ENCODE data around the gene INVS.

Gene INVS

DNA sequence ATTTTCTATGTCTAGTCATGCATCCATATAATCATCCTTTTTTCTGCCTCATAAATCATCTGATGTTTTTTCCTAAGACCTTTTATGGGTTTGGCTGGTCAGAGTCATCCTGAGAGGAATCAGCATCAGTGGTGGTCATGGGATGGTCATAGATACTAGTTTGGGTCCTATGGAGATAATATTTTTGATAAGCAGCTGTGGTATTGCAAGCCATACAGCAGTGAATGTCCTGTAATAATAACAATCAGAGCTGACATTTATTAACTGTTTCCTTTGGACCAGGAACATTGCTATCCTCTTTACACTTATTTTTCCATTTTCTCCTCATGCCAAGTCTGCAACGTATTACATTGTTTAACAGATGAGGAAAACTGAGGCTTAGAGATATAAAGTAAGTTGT, 170.6 kb downstream of the INVS start:
- Histone ChIP-seq H3K27me3 (ENCODE audit: control insufficient read depth, insufficient read depth, low read length) (no peaks in the 10 kb centered on the region), H3K36me3 (ENCODE audit: control insufficient read depth, insufficient read depth, low read length) (no peaks in the 10 kb centered on the region), H3K27ac (ENCODE audit: low read depth, low read length) (no peak overlapping the region), H3K9me3 (ENCODE audit: control insufficient read depth, insufficient read depth, low read length) (no peaks in the 10 kb centered on the region), H3K4me1 (ENCODE audit: control insufficient read depth, insufficient read depth, low read length) (peaks cover 13% of the 10 kb centered on the region), H3K9ac (ENCODE audit: low read depth, low read length) (no peak overlapping the region), H3K4me3 (ENCODE audit: low read depth, low read length) (no peak overlapping the region)

GRCh38 chr9:100277166-100277979, 178.3 kb downstream of the INVS start:
- Histone ChIP-seq H3K4me1 (ENCODE audit: control insufficient read depth, insufficient read depth, low read length) (no peaks in the 10 kb centered on the region), H3K27me3 (ENCODE audit: control insufficient read depth, insufficient read depth, low read length) (no peaks in the 10 kb centered on the region), H3K36me3 (ENCODE audit: control insufficient read depth, insufficient read depth, low read length) (no peaks in the 10 kb centered on the region), H3K9me3 (ENCODE audit: control insufficient read depth, insufficient read depth, low read length) (no peaks in the 10 kb centered on the region), H3K9ac (ENCODE audit: low read depth, low read length) (no peak overlapping the region), H3K27ac (ENCODE audit: low read depth, low read length) (no peak overlapping the region), H3K4me3 (ENCODE audit: low read depth, low read length) (no peak overlapping the region)

DNA sequence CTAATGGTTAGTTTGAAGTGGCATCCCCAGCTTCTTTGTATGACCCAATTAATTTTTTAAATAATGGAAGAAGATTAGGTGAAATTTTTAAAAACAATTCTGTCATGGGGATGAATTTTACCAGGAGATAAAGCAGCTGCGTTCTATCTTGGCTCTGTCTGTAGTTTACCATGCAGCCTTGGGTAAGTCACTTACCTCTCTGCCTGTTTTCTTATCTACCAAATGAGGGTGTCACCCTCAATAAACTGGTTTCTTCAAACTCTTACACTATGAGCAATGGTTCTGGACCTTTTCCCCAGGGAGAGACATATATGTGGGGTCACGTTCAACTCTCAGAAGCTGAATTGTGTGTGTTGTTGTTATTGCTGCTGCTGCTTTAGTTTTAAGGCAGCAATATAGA, 182.0 kb downstream of the INVS start:
- Histone ChIP-seq H3K9ac (ENCODE audit: low read depth, low read length) (no peak overlapping the region), H3K4me1 (ENCODE audit: control insufficient read depth, insufficient read depth, low read length) (peaks cover 5% of the 10 kb centered on the region; the same call in 1 of the 2 replicates), H3K27ac (ENCODE audit: low read depth, low read length) (no peak overlapping the region), H3K36me3 (ENCODE audit: control insufficient read depth, insufficient read depth, low read length) (peaks cover 4% of the 10 kb centered on the region; the same call in 1 of the 2 replicates), H3K9me3 (ENCODE audit: control insufficient read depth, insufficient read depth, low read length) (no peaks in the 10 kb centered on the region), H3K27me3 (ENCODE audit: control insufficient read depth, insufficient read depth, low read length) (no peaks in the 10 kb centered on the region), H3K4me3 (ENCODE audit: low read depth, low read length) (no peak overlapping the region)

DNA sequence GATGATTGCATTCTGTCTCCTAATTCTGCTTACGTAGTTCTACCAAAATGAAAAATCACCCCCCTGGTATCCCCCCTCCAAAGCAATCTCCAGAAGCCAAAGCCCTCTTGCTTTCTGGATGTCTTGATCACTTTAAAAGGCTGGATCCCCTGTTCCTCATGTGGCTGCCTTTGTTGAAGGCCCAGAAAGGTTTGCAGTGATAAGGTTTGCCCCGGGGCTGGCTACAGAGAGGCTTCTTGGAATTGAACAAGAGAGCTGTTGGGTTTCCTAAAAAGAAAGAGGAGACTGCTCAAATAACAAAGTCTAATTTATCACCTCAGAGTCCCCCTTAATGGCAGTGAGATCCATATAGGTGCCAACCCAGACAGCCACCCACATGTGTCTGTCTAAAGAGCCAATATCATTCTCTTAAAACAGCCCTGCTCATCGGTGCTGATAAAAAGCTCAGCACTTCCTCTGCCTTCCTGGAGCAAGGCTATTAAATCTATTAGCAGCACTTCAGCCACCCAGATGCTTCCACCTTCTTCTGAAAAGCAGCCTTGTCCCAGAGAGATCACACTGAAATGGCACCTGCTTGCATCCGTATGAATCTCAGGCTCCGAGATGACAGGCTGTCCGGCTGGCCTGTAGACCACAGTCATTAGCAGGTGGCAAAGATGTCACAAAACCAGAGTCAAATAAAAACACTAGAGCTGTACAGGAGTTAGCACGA, 182.8 kb downstream of the INVS start:
- no peak overlapping the region for H3K9ac ChIP-seq (ENCODE audit: low read depth, low read length)
- no peak overlapping the region for H3K27ac ChIP-seq (ENCODE audit: low read depth, low read length)
- H3K4me1 ChIP-seq (ENCODE audit: control insufficient read depth, insufficient read depth, low read length) = peaks cover 5% of the 10 kb centered on the region; the same call in 1 of the 2 replicates
- no peaks in the 10 kb centered on the region for H3K9me3 ChIP-seq (ENCODE audit: control insufficient read depth, insufficient read depth, low read length)
- peaks cover 4% of the 10 kb centered on the region; the same call in 1 of the 2 replicates for H3K36me3 ChIP-seq (ENCODE audit: control insufficient read depth, insufficient read depth, low read length)
- H3K27me3 ChIP-seq (ENCODE audit: control insufficient read depth, insufficient read depth, low read length) = no peaks in the 10 kb centered on the region
- H3K4me3 ChIP-seq (ENCODE audit: low read depth, low read length) = no peak overlapping the region

DNA sequence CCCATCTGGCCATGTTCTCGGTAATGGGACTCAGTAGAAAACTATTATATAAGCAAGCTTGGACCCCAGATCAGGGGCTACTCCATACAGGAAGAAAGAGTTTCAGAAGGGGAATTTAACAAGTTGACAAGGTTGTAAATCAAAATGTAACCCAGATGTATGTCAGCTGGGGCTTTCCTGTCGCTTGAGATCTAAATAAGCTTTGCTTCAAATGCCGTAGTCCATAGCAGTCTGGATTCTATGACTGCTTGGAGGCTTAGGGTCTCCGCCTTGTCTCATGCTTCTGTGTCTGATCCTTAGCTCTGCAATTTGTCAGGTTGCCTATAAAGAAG, 183.3 kb downstream of the INVS start:
- H3K4me1 ChIP-seq (ENCODE audit: control insufficient read depth, insufficient read depth, low read length) = peaks cover 5% of the 10 kb centered on the region; the same call in 1 of the 2 replicates
- H3K9ac ChIP-seq (ENCODE audit: low read depth, low read length) = no peak overlapping the region
- H3K27me3 ChIP-seq (ENCODE audit: control insufficient read depth, insufficient read depth, low read length) = no peaks in the 10 kb centered on the region
- peaks cover 4% of the 10 kb centered on the region; the same call in 1 of the 2 replicates for H3K36me3 ChIP-seq (ENCODE audit: control insufficient read depth, insufficient read depth, low read length)
- H3K4me3 ChIP-seq (ENCODE audit: low read depth, low read length) = no peak overlapping the region
- H3K9me3 ChIP-seq (ENCODE audit: control insufficient read depth, insufficient read depth, low read length) = no peaks in the 10 kb centered on the region
- H3K27ac ChIP-seq (ENCODE audit: low read depth, low read length) = no peak overlapping the region

- peaks cover 5% of the 10 kb centered on the region; the same call in 1 of the 2 replicates for H3K4me1 ChIP-seq (ENCODE audit: control insufficient read depth, insufficient read depth, low read length)
- no peaks in the 10 kb centered on the region for H3K27me3 ChIP-seq (ENCODE audit: control insufficient read depth, insufficient read depth, low read length)
- no peak overlapping the region for H3K4me3 ChIP-seq (ENCODE audit: low read depth, low read length)
- H3K36me3 ChIP-seq (ENCODE audit: control insufficient read depth, insufficient read depth, low read length) = peaks cover 4% of the 10 kb centered on the region; the same call in 1 of the 2 replicates
- no peak overlapping the region for H3K9ac ChIP-seq (ENCODE audit: low read depth, low read length)
- no peaks in the 10 kb centered on the region for H3K9me3 ChIP-seq (ENCODE audit: control insufficient read depth, insufficient read depth, low read length)
- no peak overlapping the region for H3K27ac ChIP-seq (ENCODE audit: low read depth, low read length)
These were observed 185.2 kb downstream of the INVS start for GRCh38 chr9:100284247-100284646.

DNA sequence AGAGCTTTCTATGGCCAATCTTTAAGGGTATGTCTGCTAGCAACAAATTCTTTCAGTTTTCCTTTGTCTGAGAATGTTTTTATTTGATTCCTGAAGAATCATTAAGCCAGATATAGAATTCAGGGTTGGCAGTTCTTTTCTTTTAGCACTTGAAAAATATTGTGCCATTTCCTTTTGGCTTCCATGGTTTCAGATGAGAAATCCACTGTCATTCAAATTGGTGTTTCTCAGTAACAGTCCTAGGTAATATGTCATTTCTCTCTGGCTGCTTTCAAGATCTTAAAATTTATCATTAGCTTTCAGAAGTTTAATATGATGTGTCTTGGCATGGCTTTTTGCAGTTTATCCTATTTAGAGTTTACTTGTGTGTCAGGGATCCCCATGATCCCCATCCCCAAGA, 186.0 kb downstream of the INVS start:
- Histone ChIP-seq H3K36me3 (ENCODE audit: control insufficient read depth, insufficient read depth, low read length) (peaks cover 4% of the 10 kb centered on the region; the same call in 1 of the 2 replicates), H3K27me3 (ENCODE audit: control insufficient read depth, insufficient read depth, low read length) (no peaks in the 10 kb centered on the region), H3K4me3 (ENCODE audit: low read depth, low read length) (no peak overlapping the region), H3K9me3 (ENCODE audit: control insufficient read depth, insufficient read depth, low read length) (no peaks in the 10 kb centered on the region), H3K4me1 (ENCODE audit: control insufficient read depth, insufficient read depth, low read length) (peaks cover 5% of the 10 kb centered on the region; the same call in 1 of the 2 replicates), H3K27ac (ENCODE audit: low read depth, low read length) (no peak overlapping the region), H3K9ac (ENCODE audit: low read depth, low read length) (no peak overlapping the region)

GRCh38 chr9:100285601-100286000, 186.6 kb downstream of the INVS start:
- Histone ChIP-seq H3K36me3 (ENCODE audit: control insufficient read depth, insufficient read depth, low read length) (peaks cover 4% of the 10 kb centered on the region; the same call in 1 of the 2 replicates), H3K4me3 (ENCODE audit: low read depth, low read length) (no peak overlapping the region), H3K27ac (ENCODE audit: low read depth, low read length) (no peak overlapping the region), H3K27me3 (ENCODE audit: control insufficient read depth, insufficient read depth, low read length) (no peaks in the 10 kb centered on the region), H3K4me1 (ENCODE audit: control insufficient read depth, insufficient read depth, low read length) (peaks cover 5% of the 10 kb centered on the region; the same call in 1 of the 2 replicates), H3K9ac (ENCODE audit: low read depth, low read length) (no peak overlapping the region), H3K9me3 (ENCODE audit: control insufficient read depth, insufficient read depth, low read length) (no peaks in the 10 kb centered on the region)

DNA sequence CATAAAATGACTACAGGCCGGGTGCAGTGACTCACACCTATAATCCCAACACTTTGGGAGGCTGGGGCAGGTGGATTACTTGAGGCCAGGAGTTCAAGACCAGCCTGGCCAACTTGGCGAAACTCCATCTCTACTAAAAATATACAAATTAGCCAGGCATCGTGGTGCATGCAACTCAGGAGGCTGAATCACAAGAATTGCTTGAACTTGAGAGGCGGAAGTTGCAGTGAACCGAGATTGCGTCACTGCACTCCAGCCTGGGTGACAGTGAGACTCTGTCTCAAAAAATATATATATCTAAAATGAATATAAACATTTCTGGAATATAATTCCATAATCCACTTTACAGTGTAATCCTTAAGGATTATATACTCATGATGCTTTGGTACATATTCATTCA, 187.2 kb downstream of the INVS start:
- H3K9ac ChIP-seq (ENCODE audit: low read depth, low read length) = no peak overlapping the region
- H3K27ac ChIP-seq (ENCODE audit: low read depth, low read length) = no peak overlapping the region
- no peaks in the 10 kb centered on the region for H3K9me3 ChIP-seq (ENCODE audit: control insufficient read depth, insufficient read depth, low read length)
- H3K4me1 ChIP-seq (ENCODE audit: control insufficient read depth, insufficient read depth, low read length) = peaks cover 5% of the 10 kb centered on the region; the same call in 1 of the 2 replicates
- H3K27me3 ChIP-seq (ENCODE audit: control insufficient read depth, insufficient read depth, low read length) = no peaks in the 10 kb centered on the region
- no peak overlapping the region for H3K4me3 ChIP-seq (ENCODE audit: low read depth, low read length)
- peaks cover 4% of the 10 kb centered on the region; the same call in 1 of the 2 replicates for H3K36me3 ChIP-seq (ENCODE audit: control insufficient read depth, insufficient read depth, low read length)

GRCh38 chr9:100287186-100287585, 188.1 kb downstream of the INVS start:
- Histone ChIP-seq H3K9ac (ENCODE audit: low read depth, low read length) (no peak overlapping the region), H3K4me1 (ENCODE audit: control insufficient read depth, insufficient read depth, low read length) (peaks cover 5% of the 10 kb centered on the region; the same call in 1 of the 2 replicates), H3K9me3 (ENCODE audit: control insufficient read depth, insufficient read depth, low read length) (no peaks in the 10 kb centered on the region), H3K27me3 (ENCODE audit: control insufficient read depth, insufficient read depth, low read length) (no peaks in the 10 kb centered on the region), H3K36me3 (ENCODE audit: control insufficient read depth, insufficient read depth, low read length) (peaks cover 4% of the 10 kb centered on the region; the same call in 1 of the 2 replicates), H3K27ac (ENCODE audit: low read depth, low read length) (no peak overlapping the region), H3K4me3 (ENCODE audit: low read depth, low read length) (no peak overlapping the region)

DNA sequence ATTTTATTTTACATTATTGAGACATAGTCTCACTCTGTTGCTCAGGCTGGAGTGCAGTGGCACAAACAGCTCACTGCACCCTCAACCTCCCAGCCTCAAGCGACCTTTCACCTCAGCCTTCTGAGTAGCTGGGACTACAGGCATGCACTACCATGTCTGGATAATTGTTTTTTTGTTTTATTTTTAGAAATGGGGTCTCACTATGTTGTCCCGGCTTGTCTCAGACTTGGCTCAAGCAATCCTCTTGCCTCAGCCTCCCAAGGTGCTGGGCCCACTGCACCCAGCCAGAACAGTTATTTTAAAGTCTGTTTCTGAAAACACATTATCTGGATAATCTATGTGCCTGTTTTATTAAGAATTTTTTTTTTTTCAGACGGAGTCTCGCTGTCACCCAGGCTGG, 191.7 kb downstream of the INVS start:
- H3K4me3 ChIP-seq (ENCODE audit: low read depth, low read length) = no peak overlapping the region
- H3K4me1 ChIP-seq (ENCODE audit: control insufficient read depth, insufficient read depth, low read length) = no peaks in the 10 kb centered on the region
- no peak overlapping the region for H3K27ac ChIP-seq (ENCODE audit: low read depth, low read length)
- no peaks in the 10 kb centered on the region for H3K9me3 ChIP-seq (ENCODE audit: control insufficient read depth, insufficient read depth, low read length)
- H3K27me3 ChIP-seq (ENCODE audit: control insufficient read depth, insufficient read depth, low read length) = no peaks in the 10 kb centered on the region
- no peak overlapping the region for H3K9ac ChIP-seq (ENCODE audit: low read depth, low read length)
- H3K36me3 ChIP-seq (ENCODE audit: control insufficient read depth, insufficient read depth, low read length) = peaks cover 6% of the 10 kb centered on the region; the same call in 1 of the 2 replicates
